DND-41 (cell line): ENCODE measurements around the gene CD300H.

ENCODE experiments used
- CTCF ChIP-seq: IDR thresholded peaks from 2 replicates; pipeline ENCODE4 v1.5.1; 2012; ENCODE audit warnings: borderline replicate concordance, low read length, moderate library complexity, mild to moderate bottlenecking; ENCODE audit not compliant: poor library complexity, severe bottlenecking; ENCODE audit errors: extremely low read depth
- EZH2 ChIP-seq: IDR thresholded peaks from 3 replicates; pipeline ENCODE4 v1.6.1; 2012; ENCODE audit warnings: borderline replicate concordance, low read depth, mild to moderate bottlenecking, moderate library complexity, low read length, inconsistent platforms; ENCODE audit not compliant: severe bottlenecking

GRCh38 chr17:74571621-74572270 is 4.4 kb upstream of the CD300H start:
- TF ChIP-seq CTCF (no peak), EZH2 (no peak)
